ENCODE results near the gene SPTBN1. TPM values are rescaled to one million over a fixed set of nuclear protein-coding genes. Genes with fewer than 3 reads are reported as not detected.

The SPTBN1 gene
- total and polyA plus RNA-seq, 9 of the 15 experiments (the other 6 are each of a cell fraction or from before 2014, with no cell fraction given) = 8.9 to 66.8 (median 31.4) TPM

DNA sequence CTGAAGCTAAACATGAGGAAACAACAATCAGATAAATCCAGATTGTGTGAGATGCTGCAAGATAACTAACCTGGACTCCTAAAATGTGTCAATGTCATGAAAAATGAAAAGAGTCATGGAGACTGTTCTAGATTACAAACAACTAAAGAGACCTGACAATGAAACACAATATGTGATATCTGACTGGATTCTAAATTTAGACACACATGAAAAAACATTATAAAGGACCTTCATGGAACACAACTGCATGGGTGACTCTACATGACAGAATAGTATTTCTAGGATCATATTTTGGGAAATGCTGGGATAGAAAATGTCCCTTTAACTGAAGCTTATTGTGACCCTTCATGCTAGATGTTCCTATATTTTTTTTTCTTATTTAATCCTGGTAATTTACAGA lies 18.5 kb upstream of the SPTBN1 start:
- Histone ChIP-seq H3K9ac (ENCODE audit: insufficient read depth in 1 of 2, low read depth in 2 of 2, low read length in 2 of 2) (no peak overlapping the region), H3K9me3 (replicated peaks; ENCODE audit: control insufficient read depth, insufficient read depth, low read depth, low read length) (no peaks in the 10 kb centered on the region), H3K27ac (ENCODE audit: extremely low read depth, low read depth, low read length) (no peak overlapping the region), H3K36me3 (ENCODE audit: control insufficient read depth, insufficient read depth, low read length) (no peaks in the 10 kb centered on the region), H3K4me3 (no peak overlapping the region), H2AFZ (ENCODE audit: low read depth, low read length) (no peak overlapping the region), H3K4me1 (replicated peaks in 1 of 2; ENCODE audit: control insufficient read depth in 2 of 2, insufficient read depth in 2 of 2, low read length in 2 of 2) (no peaks in the 10 kb centered on the region), H4K20me1 (replicated peaks; ENCODE audit: control insufficient read depth, insufficient read depth, low read length) (no peaks in the 10 kb centered on the region), H3K27me3 (ENCODE audit: control insufficient read depth in 2 of 2, insufficient read depth in 2 of 2, low read length in 2 of 2) (peaks cover 5 to 23% of the 10 kb centered on the region in 2 experiments; a peak in 4 of 5 replicates), H3K9me1 (ENCODE audit: control insufficient read depth, insufficient read depth, low read length) (no peaks in the 10 kb centered on the region), H3K79me2 (ENCODE audit: control insufficient read depth, insufficient read depth, low read length) (no peaks in the 10 kb centered on the region), H3K4me2 (ENCODE audit: insufficient read depth, low read length) (no peak overlapping the region)
- in situ Hi-C loops (cut with MboI) (no loop called here), intact Hi-C loops (cut with micrococcal nuclease) (no loop called here)
- no TSS peak for BruUV-seq (replicated peaks)
- ChIA-PET POLR2A (no interaction called here), CTCF (ENCODE audit: low intra/inter-chr PET ratio) (no interaction called here)
- no peak for ATAC-seq
- DNase-seq (ENCODE audit: extremely low read depth in 1 of 4, low spot score in 3 of 4) = no peak
- TF ChIP-seq LEF1 (IDR thresholded peaks at IDR 0.05) = no peak
- no peak for FAIRE-seq

DNA sequence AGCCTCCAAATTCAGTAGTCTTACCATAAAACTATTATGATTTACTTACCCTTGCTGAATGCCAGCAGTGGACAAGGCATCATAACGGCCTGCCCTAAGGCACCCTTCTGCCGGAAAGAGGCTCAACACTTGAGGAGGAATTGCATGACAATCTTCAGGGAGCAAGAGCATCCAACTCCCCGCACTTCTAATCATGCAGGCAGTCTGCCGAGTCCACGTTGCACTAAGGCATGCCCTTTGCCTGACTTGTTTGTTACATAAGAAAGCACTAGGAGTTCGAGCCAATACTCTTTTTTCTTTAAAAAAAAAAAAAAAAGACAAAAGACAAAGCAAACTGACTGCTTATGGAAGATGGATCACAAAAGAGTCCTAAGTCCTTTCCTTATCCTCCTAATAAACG lies 17.9 kb upstream of the SPTBN1 start:
- ATAC-seq (no peak), FAIRE-seq (no peak), DNase-seq (ENCODE audit: extremely low read depth in 1 of 4, low spot score in 3 of 4) (no peak)
- no peaks in the 10 kb centered on the region for H3K36me3 ChIP-seq (ENCODE audit: control insufficient read depth, insufficient read depth, low read length)
- no peak overlapping the region for H3K4me2 ChIP-seq (ENCODE audit: insufficient read depth, low read length)
- no peak overlapping the region for H3K9ac ChIP-seq (ENCODE audit: insufficient read depth in 1 of 2, low read depth in 2 of 2, low read length in 2 of 2)
- H3K27me3 ChIP-seq (ENCODE audit: control insufficient read depth in 2 of 2, insufficient read depth in 2 of 2, low read length in 2 of 2) = peaks cover 5 to 21% of the 10 kb centered on the region in 2 experiments; a peak in 4 of 5 replicates
- no peaks in the 10 kb centered on the region for H4K20me1 ChIP-seq (replicated peaks; ENCODE audit: control insufficient read depth, insufficient read depth, low read length)
- no peak for TF ChIP-seq SMAD4 (CRISPR knock-in tag; conservative IDR thresholded peaks at IDR 0.05)
- no peak for TF ChIP-seq ZFX (CRISPR knock-in tag; IDR thresholded peaks at IDR 0.05)
- TF ChIP-seq CAMTA2 (CRISPR knock-in tag; conservative IDR thresholded peaks at IDR 0.05) = no peak
- no peak for TF ChIP-seq PPARD (CRISPR knock-in tag; IDR thresholded peaks at IDR 0.05)
- TF ChIP-seq ZNF695 (CRISPR knock-in tag; IDR thresholded peaks at IDR 0.05) = no peak
- TF ChIP-seq ZNF232 (CRISPR knock-in tag; IDR thresholded peaks at IDR 0.05) = no peak
- TF ChIP-seq BHLHE40 (IDR thresholded peaks at IDR 0.05; ENCODE audit: low read length) = no peak
- TF ChIP-seq, protein P1, sequence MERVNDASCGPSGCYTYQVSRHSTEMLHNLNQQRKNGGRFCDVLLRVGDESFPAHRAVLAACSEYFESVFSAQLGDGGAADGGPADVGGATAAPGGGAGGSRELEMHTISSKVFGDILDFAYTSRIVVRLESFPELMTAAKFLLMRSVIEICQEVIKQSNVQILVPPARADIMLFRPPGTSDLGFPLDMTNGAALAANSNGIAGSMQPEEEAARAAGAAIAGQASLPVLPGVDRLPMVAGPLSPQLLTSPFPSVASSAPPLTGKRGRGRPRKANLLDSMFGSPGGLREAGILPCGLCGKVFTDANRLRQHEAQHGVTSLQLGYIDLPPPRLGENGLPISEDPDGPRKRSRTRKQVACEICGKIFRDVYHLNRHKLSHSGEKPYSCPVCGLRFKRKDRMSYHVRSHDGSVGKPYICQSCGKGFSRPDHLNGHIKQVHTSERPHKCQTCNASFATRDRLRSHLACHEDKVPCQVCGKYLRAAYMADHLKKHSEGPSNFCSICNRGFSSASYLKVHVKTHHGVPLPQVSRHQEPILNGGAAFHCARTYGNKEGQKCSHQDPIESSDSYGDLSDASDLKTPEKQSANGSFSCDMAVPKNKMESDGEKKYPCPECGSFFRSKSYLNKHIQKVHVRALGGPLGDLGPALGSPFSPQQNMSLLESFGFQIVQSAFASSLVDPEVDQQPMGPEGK (CRISPR knock-in tag; IDR thresholded peaks at IDR 0.05; ENCODE audit: borderline replicate concordance) = no peak
- TF ChIP-seq MCM2 (IDR thresholded peaks at IDR 0.05; ENCODE audit: low read depth) = no peak
- TF ChIP-seq, protein P2, sequence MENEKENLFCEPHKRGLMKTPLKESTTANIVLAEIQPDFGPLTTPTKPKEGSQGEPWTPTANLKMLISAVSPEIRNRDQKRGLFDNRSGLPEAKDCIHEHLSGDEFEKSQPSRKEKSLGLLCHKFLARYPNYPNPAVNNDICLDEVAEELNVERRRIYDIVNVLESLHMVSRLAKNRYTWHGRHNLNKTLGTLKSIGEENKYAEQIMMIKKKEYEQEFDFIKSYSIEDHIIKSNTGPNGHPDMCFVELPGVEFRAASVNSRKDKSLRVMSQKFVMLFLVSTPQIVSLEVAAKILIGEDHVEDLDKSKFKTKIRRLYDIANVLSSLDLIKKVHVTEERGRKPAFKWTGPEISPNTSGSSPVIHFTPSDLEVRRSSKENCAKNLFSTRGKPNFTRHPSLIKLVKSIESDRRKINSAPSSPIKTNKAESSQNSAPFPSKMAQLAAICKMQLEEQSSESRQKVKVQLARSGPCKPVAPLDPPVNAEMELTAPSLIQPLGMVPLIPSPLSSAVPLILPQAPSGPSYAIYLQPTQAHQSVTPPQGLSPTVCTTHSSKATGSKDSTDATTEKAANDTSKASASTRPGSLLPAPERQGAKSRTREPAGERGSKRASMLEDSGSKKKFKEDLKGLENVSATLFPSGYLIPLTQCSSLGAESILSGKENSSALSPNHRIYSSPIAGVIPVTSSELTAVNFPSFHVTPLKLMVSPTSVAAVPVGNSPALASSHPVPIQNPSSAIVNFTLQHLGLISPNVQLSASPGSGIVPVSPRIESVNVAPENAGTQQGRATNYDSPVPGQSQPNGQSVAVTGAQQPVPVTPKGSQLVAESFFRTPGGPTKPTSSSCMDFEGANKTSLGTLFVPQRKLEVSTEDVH (IDR thresholded peaks at IDR 0.05; ENCODE audit: low read depth, partially characterized antibody) = no peak
- CTCF ChIA-PET (ENCODE audit: low intra/inter-chr PET ratio) = no interaction called here
- no peaks in the 10 kb centered on the region for H3K4me1 ChIP-seq (replicated peaks in 1 of 2; ENCODE audit: control insufficient read depth in 2 of 2, insufficient read depth in 2 of 2, low read length in 2 of 2)
- BruUV-seq (replicated peaks) = no TSS peak
- in situ Hi-C loops (cut with MboI) (no loop called here), intact Hi-C loops (cut with micrococcal nuclease) (no loop called here)
- no peaks in the 10 kb centered on the region for H3K9me1 ChIP-seq (ENCODE audit: control insufficient read depth, insufficient read depth, low read length)
- no peak overlapping the region for H3K27ac ChIP-seq (ENCODE audit: extremely low read depth, low read depth, low read length)
- no peaks in the 10 kb centered on the region for H3K9me3 ChIP-seq (replicated peaks; ENCODE audit: control insufficient read depth, insufficient read depth, low read depth, low read length)
- no peak overlapping the region for H3K4me3 ChIP-seq
- POLR2A ChIA-PET = no interaction called here
- no peaks in the 10 kb centered on the region for H3K79me2 ChIP-seq (ENCODE audit: control insufficient read depth, insufficient read depth, low read length)
- H2AFZ ChIP-seq (ENCODE audit: low read depth, low read length) = no peak overlapping the region
- WGBS (ENCODE audit: insufficient coverage, low coverage, missing lambda C conversion rate) = 2% methylated on average over 7 of the region's 7 CpGs

Measured in K562 (cell line).